A172 (cell line): ENCODE measurements around the gene C9orf153. TPM values are rescaled to one million over a fixed set of nuclear protein-coding genes. Genes with fewer than 3 reads are reported as not detected.

Source experiments
- DNase-seq: peaks from one replicate; pipeline ENCODE4 v3.0.0-alpha.2; 2015; ENCODE audit warnings: low spot score
- total RNA-seq: library from RNA; depleted of rRNA; stranded (reverse); fragments of >200 nt; shearing (Covaris generic); gene quantifications from 2 replicates; pipeline ENCODE4 v1.2.3, GENCODE V29; 2014; rRNA removed

The C9orf153 gene
- total RNA-seq, 1 experiment from 2014 or later = not detected

GRCh38 chr9:86187121-86187520 is 72.3 kb downstream of the C9orf153 start:
- no peak for DNase-seq

GRCh38 chr9:86186696-86187095 is 72.8 kb downstream of the C9orf153 start:
- no peak for DNase-seq

GRCh38 chr9:86185872-86186271 is 73.6 kb downstream of the C9orf153 start:
- DNase-seq = no peak

GRCh38 chr9:86184138-86184524 is 75.3 kb downstream of the C9orf153 start:
- DNase-seq = no peak

GRCh38 chr9:86183229-86184137 is 76.0 kb downstream of the C9orf153 start:
- DNase-seq = no peak

GRCh38 chr9:86181379-86182315 is 77.8 kb downstream of the C9orf153 start:
- DNase-seq = no peak

- no peak for DNase-seq
These were observed 81.0 kb downstream of the C9orf153 start for GRCh38 chr9:86178503-86178902.

GRCh38 chr9:86177995-86178394 is 81.5 kb downstream of the C9orf153 start:
- DNase-seq = no peak

- peak; percentile 38 for DNase-seq
These were observed 83.0 kb downstream of the C9orf153 start for GRCh38 chr9:86176468-86176867.

GRCh38 chr9:86175743-86176456 is 83.6 kb downstream of the C9orf153 start:
- DNase-seq = no peak

- no peak for DNase-seq
These were observed 84.2 kb downstream of the C9orf153 start for GRCh38 chr9:86175223-86175622.

Other genes starting within 250 kb of the C9orf153 start
- 142 and 155 TPM in 2 replicates for gene GOLM1, start 160.1 kb downstream of the C9orf153 start, total RNA-seq
- gene ISCA1, start 22.9 kb upstream of the C9orf153 start, total RNA-seq = 58.1 and 70.4 TPM in 2 replicates
- gene TUT7, start 94.8 kb upstream of the C9orf153 start, total RNA-seq = 21.5 and 21.6 TPM in 2 replicates